GM23338 (cell line): ENCODE results near the gene EIF4E. TPM values are rescaled to one million over a fixed set of nuclear protein-coding genes. Genes with fewer than 3 reads are reported as not detected.
"Not testable (repeated sequence)": the region's sequence is repeated elsewhere in the genome, so short reads cannot be mapped to it uniquely, and the experiment has no call there.

Source experiments
- ATAC-seq: fragments of 200-7000 bp; cut with Tn5 transposase; 3 replicates; pipeline ENCODE4 v1.9.1; 2020
- DNase-seq: peaks from one replicate; pipeline ENCODE4 v3.0.0-alpha.2; 2015; ENCODE audit warnings: low spot score
- H2AFZ ChIP-seq: fragments of 200-600 bp; sonication (generic); 2 replicates; pipeline ENCODE4 v1.8.0; 2016; ENCODE audit warnings: antibody characterized with exemption, mild to moderate bottlenecking, moderate library complexity
- H3F3A ChIP-seq: fragments of 200-600 bp; sonication (generic); replicated peaks from 2 replicates; pipeline ENCODE4 v1.8.0; 2017; ENCODE audit warnings: antibody characterized with exemption, mixed run types, low read depth
- H3K27ac ChIP-seq: fragments of 200-600 bp; sonication (generic); 2 replicates; pipeline ENCODE4 v1.6.1; 2016; ENCODE audit warnings: low read depth
- H3K27me3 ChIP-seq: fragments of 200-600 bp; sonication (generic); 2 replicates; pipeline ENCODE4 v1.8.0; 2016; ENCODE audit warnings: mild to moderate bottlenecking, mixed run types, moderate library complexity; ENCODE audit not compliant: insufficient read depth
- H3K36me3 ChIP-seq: fragments of 200-600 bp; sonication (generic); 2 replicates; pipeline ENCODE4 v1.8.0; 2016; ENCODE audit warnings: mild to moderate bottlenecking; ENCODE audit not compliant: insufficient read depth
- H3K4me1 ChIP-seq: fragments of 200-600 bp; sonication (generic); 2 replicates; pipeline ENCODE4 v1.8.0; 2016; ENCODE audit warnings: mild to moderate bottlenecking, moderate library complexity; ENCODE audit not compliant: insufficient read depth
- H3K4me2 ChIP-seq: fragments of 200-600 bp; sonication (generic); 2 replicates; pipeline ENCODE4 v1.7.1; 2017; ENCODE audit warnings: mixed run types
- H3K4me3 ChIP-seq: fragments of 200-600 bp; sonication (generic); 2 replicates; pipeline ENCODE4 v1.6.1; 2016; ENCODE audit warnings: mixed run types
- H3K79me2 ChIP-seq: fragments of 200-600 bp; sonication (generic); replicated peaks from 2 replicates; pipeline ENCODE4 v1.8.0; 2017; ENCODE audit warnings: mild to moderate bottlenecking; ENCODE audit not compliant: insufficient read depth
- H3K9me2 ChIP-seq: fragments of 200-600 bp; sonication (generic); 2 replicates; pipeline ENCODE4 v1.8.0; 2017; ENCODE audit not compliant: insufficient read depth
- H4K20me1 ChIP-seq: fragments of 200-600 bp; sonication (generic); replicated peaks from 2 replicates; pipeline ENCODE4 v1.8.0; 2017; ENCODE audit warnings: mild to moderate bottlenecking; ENCODE audit not compliant: insufficient read depth
- H3K27ac Mint-ChIP-seq: 2 replicates; pipeline ENCODE4 v1.8.0; 2020; ENCODE audit warnings: inconsistent platforms, mild to moderate bottlenecking, moderate library complexity, mixed read lengths
- H3K27me3 Mint-ChIP-seq: 3 replicates; pipeline ENCODE4 v1.8.0; 2022; ENCODE audit warnings: low read depth, mild to moderate bottlenecking, moderate library complexity, mixed read lengths, inconsistent platforms; ENCODE audit not compliant: insufficient read depth, poor library complexity
- H3K36me3 Mint-ChIP-seq: 3 replicates; pipeline ENCODE4 v1.8.0; 2021; ENCODE audit warnings: low read depth, mild to moderate bottlenecking, inconsistent platforms, moderate library complexity, mixed read lengths
- H3K4me1 Mint-ChIP-seq: 3 replicates; pipeline ENCODE4 v1.8.0; 2020; ENCODE audit warnings: mild to moderate bottlenecking, inconsistent platforms, mixed read lengths
- H3K4me3 Mint-ChIP-seq: 3 replicates; pipeline ENCODE4 v1.8.0; 2021; ENCODE audit warnings: moderate library complexity, mild to moderate bottlenecking, inconsistent platforms, mixed read lengths
- H3K9me3 Mint-ChIP-seq: 3 replicates; pipeline ENCODE4 v1.8.0; 2020; ENCODE audit warnings: moderate library complexity, mild to moderate bottlenecking, inconsistent platforms, mixed read lengths
- CTCF ChIP-seq, 2 experiments: fragments of 200-600 bp in 1 of 2; sonication (generic) in 1 of 2; conservative IDR thresholded peaks; 2 replicates each; pipeline versions ENCODE4 v1.5.1 to v1.6.1; 2016 to 2017; ENCODE audit warnings: antibody characterized with exemption in 2 of 2, low read depth in 2 of 2, mild to moderate bottlenecking in 2 of 2, moderate library complexity in 1 of 2
- EZH2 ChIP-seq: fragments of 200-600 bp; sonication (generic); IDR thresholded peaks from one replicate; pipeline ENCODE4 v1.8.0; 2017; ENCODE audit warnings: antibody characterized with exemption, mild to moderate bottlenecking, low read depth; ENCODE audit not compliant: unreplicated experiment
- EZH2phosphoT487 ChIP-seq: fragments of 200-600 bp; sonication (generic); IDR thresholded peaks from one replicate; pipeline ENCODE4 v1.8.1; 2018; ENCODE audit warnings: antibody characterized with exemption; ENCODE audit not compliant: unreplicated experiment
- NANOG ChIP-seq: IDR thresholded peaks from 2 replicates; pipeline ENCODE4 v1.6.1; 2016; ENCODE audit warnings: antibody characterized with exemption, borderline replicate concordance
- ZNF462 ChIP-seq: fragments of 250-450 bp; sonication (Bioruptor Pico); IDR thresholded peaks from 2 replicates; pipeline ENCODE4 v1.5.0; 2020; ENCODE audit warnings: mild to moderate bottlenecking, moderate library complexity
- polyA plus RNA-seq: library from polyadenylated mRNA; unstranded; fragments of >200 nt; fragmentation: Nextera tagmentation; extraction: Ambion mirVana; gene quantifications from 2 replicates; pipeline ENCODE4 v1.2.1, GENCODE V29; 2016
- total RNA-seq: library from RNA; depleted of rRNA; stranded (reverse); fragments of >200 nt; shearing (Covaris generic); gene quantifications from 2 replicates; pipeline ENCODE4 v1.2.3, GENCODE V29; 2014

Gene EIF4E
- total and polyA plus RNA-seq, 2 experiments from 2014 or later = 113 to 351 TPM

- H3K4me3 ChIP-seq = no peak overlapping the region
- H3K9me3 Mint-ChIP-seq = no peaks in the 10 kb centered on the region
- no peak for DNase-seq
- H3K27ac Mint-ChIP-seq = no peak overlapping the region
- H3K36me3 Mint-ChIP-seq = no peaks in the 10 kb centered on the region; the same call in 1 of the 3 replicates
- no peak overlapping the region for H2AFZ ChIP-seq
- H3K4me3 Mint-ChIP-seq = no peak overlapping the region
- no peak overlapping the region for H3K4me2 ChIP-seq
- H3K27me3 ChIP-seq = no peaks in the 10 kb centered on the region
- TF ChIP-seq ZNF462 (no peak), EZH2 (no peak), NANOG (no peak), EZH2phosphoT487 (no peak), CTCF (conservative IDR thresholded peaks at IDR 0.05; ENCODE audit: low read depth in 2 of 2) (no peak)
- H3K4me1 ChIP-seq = no peaks in the 10 kb centered on the region
- peaks cover 14% of the 10 kb centered on the region for H3K27me3 Mint-ChIP-seq
- H3F3A ChIP-seq = no peaks in the 10 kb centered on the region
- H3K4me1 Mint-ChIP-seq = no peaks in the 10 kb centered on the region
- H3K9me2 ChIP-seq = no peaks in the 10 kb centered on the region
- no peak for ATAC-seq
- H3K27ac ChIP-seq = no peak overlapping the region
- no peaks in the 10 kb centered on the region for H3K79me2 ChIP-seq
- H3K36me3 ChIP-seq = no peaks in the 10 kb centered on the region
- no peaks in the 10 kb centered on the region for H4K20me1 ChIP-seq
Observed at GRCh38 chr4:98873059-98873458, 55.9 kb downstream of the EIF4E start.

- H3K27ac ChIP-seq, H3K36me3 ChIP-seq, H4K20me1 ChIP-seq, H2AFZ ChIP-seq, H3K4me1 Mint-ChIP-seq, H3K36me3 Mint-ChIP-seq, H3K4me2 ChIP-seq, DNase-seq, H3K9me3 Mint-ChIP-seq, ATAC-seq, H3K27me3 ChIP-seq, H3K27ac Mint-ChIP-seq, H3K4me3 ChIP-seq, H3K79me2 ChIP-seq, H3F3A ChIP-seq, H3K4me3 Mint-ChIP-seq, H3K9me2 ChIP-seq, H3K4me1 ChIP-seq: not testable (repeated sequence)
- H3K27me3 Mint-ChIP-seq = peaks cover 14% of the 10 kb centered on the region
Observed at GRCh38 chr4:98872120-98872906, 56.6 kb downstream of the EIF4E start.
